ENCODE results near the gene ANKRD28. TPM values are rescaled to one million over a fixed set of nuclear protein-coding genes. Genes with fewer than 3 reads are reported as not detected.

ANKRD28 gene
- total RNA-seq, 4 donors from 2014 or later, result 26.8 to 55.9 (median 43.6) TPM

DNA sequence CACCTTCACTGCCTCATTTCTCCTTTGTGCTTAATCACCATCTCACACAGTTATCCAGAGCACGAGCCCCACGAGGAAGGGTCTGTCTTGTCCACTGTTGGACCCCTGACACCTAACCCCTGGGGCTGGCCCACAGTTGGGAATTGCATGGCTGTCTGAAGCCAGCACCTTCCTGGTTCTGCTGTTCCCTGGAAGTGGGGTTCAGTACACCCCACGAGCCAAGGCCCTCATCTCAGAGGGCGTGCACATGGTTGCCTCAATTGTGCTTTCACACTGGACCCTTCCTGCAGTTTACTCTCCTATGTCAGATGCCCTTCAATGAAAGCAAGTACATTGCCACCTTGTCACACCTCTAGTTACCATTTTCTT lies 165.6 kb downstream of the ANKRD28 start:
- no peaks in the 10 kb centered on the region for H3K9me3 ChIP-seq
- no peaks in the 10 kb centered on the region for H3K36me3 ChIP-seq
- no peak overlapping the region for H3K4me3 ChIP-seq
- H3K27ac ChIP-seq, result peak overlapping the region in 3 of 4 donors; percentile 58 to 87 (median 70)
- ATAC-seq, result no peak
- TF ChIP-seq POLR2A (IDR thresholded peaks at IDR 0.05), result no peak
- 100% methylated on average over 1 to 4 of the region's 4 CpGs for whole genome bisulfite sequencing, 2 donors (ENCODE audit: low coverage in 1 of 2)
- no peaks in the 10 kb centered on the region for H3K27me3 ChIP-seq
- peaks cover 17 to 75% (median 24%) of the 10 kb centered on the region in 3 donors for H3K4me1 ChIP-seq

DNA sequence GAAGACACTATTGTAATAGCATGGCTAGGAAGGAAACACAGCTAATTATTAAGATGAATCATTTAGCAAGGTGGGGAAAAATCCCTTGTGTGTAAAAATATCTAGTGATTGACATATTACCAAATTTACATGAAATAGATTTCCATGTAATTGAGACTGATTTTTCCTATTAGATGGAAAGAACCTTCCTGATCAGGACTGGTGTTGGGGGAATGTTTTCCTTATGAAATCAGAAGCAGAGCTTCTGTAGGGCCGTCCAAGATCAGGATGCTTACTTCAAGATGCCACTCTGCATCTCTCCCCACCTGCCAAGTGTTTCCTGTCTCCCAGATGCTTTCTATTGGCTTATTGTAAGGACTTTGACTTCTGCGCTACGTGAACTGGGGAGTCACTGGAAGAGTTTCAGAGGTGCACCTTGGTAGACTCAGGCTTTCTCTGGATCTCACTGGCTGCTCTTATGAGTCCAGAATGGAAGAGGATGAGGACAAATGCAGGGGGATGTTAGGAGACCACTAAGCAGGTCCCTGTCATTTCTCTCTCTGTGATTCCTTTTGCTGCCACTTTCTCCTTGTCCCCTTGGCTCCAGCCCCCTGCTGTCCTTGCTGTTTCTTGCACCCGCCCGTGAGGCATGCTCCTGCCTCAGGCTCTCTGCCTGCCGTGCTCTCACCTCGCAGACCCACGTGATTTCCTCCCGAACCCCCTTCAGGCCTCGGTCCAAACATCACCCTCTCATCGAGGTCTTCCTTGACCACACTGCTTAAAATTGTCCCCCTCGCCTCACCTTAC lies 166.2 kb downstream of the ANKRD28 start:
- H3K36me3 ChIP-seq, result no peaks in the 10 kb centered on the region
- TF ChIP-seq POLR2AphosphoS5 (IDR thresholded peaks at IDR 0.05) (no peak), EP300 (IDR thresholded peaks at IDR 0.05) (no peak), POLR2A (IDR thresholded peaks at IDR 0.05) (no peak)
- TF ChIP-seq, protein P1, sequence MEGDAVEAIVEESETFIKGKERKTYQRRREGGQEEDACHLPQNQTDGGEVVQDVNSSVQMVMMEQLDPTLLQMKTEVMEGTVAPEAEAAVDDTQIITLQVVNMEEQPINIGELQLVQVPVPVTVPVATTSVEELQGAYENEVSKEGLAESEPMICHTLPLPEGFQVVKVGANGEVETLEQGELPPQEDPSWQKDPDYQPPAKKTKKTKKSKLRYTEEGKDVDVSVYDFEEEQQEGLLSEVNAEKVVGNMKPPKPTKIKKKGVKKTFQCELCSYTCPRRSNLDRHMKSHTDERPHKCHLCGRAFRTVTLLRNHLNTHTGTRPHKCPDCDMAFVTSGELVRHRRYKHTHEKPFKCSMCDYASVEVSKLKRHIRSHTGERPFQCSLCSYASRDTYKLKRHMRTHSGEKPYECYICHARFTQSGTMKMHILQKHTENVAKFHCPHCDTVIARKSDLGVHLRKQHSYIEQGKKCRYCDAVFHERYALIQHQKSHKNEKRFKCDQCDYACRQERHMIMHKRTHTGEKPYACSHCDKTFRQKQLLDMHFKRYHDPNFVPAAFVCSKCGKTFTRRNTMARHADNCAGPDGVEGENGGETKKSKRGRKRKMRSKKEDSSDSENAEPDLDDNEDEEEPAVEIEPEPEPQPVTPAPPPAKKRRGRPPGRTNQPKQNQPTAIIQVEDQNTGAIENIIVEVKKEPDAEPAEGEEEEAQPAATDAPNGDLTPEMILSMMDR (IDR thresholded peaks at IDR 0.05), result no peak
- no peaks in the 10 kb centered on the region for H3K27me3 ChIP-seq
- peaks cover 17 to 69% (median 24%) of the 10 kb centered on the region in 3 donors for H3K4me1 ChIP-seq
- H3K27ac ChIP-seq, result peak overlapping the region in 3 of 4 donors; percentile 58 to 87 (median 70)
- WGBS, 2 donors (ENCODE audit: low coverage in 1 of 2), result 44 to 86% methylated on average over 3 to 12 of the region's 12 CpGs
- H3K4me3 ChIP-seq, result no peak overlapping the region
- H3K9me3 ChIP-seq, result no peaks in the 10 kb centered on the region
- ATAC-seq, result no peak

DNA sequence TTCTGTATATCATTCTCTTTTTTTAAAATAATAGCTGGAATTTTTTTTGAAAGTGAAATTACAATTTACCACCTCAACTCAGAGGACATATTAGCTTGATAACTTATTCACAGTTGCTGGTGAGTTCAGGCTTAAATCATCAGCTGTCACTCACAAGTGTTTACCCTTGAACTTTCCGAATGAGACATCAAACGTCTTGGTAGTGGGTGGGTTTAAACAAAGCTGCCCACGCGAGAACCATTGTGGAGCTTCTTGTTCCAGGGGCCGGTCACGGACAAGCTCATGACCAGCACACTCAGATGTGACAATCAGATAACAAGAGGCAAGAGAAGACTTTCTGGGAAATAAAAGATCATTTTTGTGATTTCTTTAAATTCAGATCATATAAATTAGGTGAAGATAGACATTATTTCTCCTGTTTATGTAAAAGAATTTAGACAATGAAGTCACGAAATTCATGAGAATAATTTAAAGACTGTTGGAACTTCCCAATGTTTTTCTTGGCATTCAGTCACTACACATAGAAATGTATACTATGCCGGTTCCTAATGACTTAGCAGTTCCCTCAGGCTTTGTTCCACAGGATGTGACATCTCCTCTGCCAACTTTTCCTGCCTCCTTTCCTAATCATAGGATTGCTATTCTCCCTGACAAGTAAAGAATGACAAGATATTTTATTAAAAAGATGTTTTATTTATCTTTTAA lies 167.0 kb downstream of the ANKRD28 start:
- peaks cover 15 to 61% (median 22%) of the 10 kb centered on the region in 3 donors for H3K4me1 ChIP-seq
- peak overlapping the region; percentile 34 to 36 for H3K4me3 ChIP-seq
- no peaks in the 10 kb centered on the region for H3K36me3 ChIP-seq
- H3K9me3 ChIP-seq, result no peaks in the 10 kb centered on the region
- TF ChIP-seq POLR2AphosphoS5 (IDR thresholded peaks at IDR 0.05) (no peak), EP300 (IDR thresholded peaks at IDR 0.05) (no peak), POLR2A (IDR thresholded peaks at IDR 0.05) (no peak)
- TF ChIP-seq, protein P1 (IDR thresholded peaks at IDR 0.05), result no peak
- H3K27ac ChIP-seq, result peak overlapping the region; percentile 11 to 87 (median 64)
- WGBS, 2 donors (ENCODE audit: low coverage in 1 of 2), result 12% methylated on average over 7 to 8 of the region's 8 CpGs
- no peaks in the 10 kb centered on the region for H3K27me3 ChIP-seq
- ATAC-seq, result no peak

DNA sequence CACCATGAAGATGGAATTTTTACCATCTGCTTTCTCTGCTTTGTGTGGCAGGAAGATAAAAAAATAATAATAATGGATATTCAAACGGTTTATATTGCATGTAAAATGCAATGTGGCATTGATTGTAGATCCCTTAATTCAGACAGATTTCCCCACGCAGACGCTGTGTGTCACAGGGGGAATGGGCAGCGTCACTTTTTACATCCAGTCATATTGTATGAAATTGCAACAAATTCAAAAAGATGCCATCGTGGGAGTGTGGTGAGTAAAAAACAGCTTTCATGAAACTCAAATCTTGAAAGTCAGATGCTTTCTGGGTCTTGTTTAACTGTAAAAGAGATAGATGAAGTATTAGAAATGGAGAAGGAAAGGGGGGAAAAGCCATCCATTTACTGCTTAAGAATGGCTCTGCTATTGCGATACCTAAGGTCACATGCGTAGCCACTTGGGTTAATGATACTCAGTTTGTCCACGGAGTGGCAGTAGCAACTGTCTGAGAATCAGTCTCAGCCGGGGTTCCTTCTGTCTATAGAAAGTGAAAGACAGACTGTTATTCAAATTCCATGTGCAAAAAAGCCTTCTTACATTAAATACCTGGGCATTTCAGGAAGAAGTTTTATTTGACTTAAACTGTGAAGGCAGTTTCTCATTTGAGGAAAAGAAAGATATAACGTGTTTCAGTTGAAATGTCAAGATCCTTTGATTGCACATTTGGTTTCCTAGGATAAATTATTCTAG lies 167.8 kb downstream of the ANKRD28 start:
- Histone ChIP-seq H3K4me3 (peak overlapping the region; percentile 34 to 36), H3K9me3 (no peaks in the 10 kb centered on the region), H3K27ac (peak overlapping the region; percentile 11 to 87 (median 64)), H3K4me1 (peaks cover 8 to 53% (median 18%) of the 10 kb centered on the region in 3 donors), H3K27me3 (no peaks in the 10 kb centered on the region), H3K36me3 (no peaks in the 10 kb centered on the region)
- TF ChIP-seq, protein P1 (IDR thresholded peaks at IDR 0.05), result peak; percentile 75 to 92 (median 84)
- TF ChIP-seq POLR2AphosphoS5 (IDR thresholded peaks at IDR 0.05), result no peak
- 27 to 36% methylated on average over 10 of the region's 10 CpGs for WGBS, 2 donors (ENCODE audit: low coverage in 1 of 2)
- ATAC-seq, result peak; percentile 81

DNA sequence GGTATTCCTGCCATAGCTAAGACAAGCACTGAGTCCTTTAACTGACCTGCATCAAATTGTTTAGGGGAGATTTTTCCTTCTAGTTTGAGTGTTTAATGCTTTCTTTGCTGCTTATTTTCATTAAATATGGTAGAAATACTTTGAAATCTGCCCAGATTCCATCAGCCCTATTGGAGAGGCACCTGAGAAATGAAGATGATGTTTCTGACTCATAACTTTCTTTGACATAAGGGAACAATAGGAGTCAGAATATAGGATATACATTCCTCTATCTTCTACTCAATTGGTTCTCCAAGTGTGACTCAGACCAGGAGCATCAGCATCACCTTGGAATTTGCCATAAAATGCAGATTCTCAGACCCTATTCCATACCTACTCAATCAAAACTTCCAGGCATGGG lies 168.8 kb downstream of the ANKRD28 start:
- H3K27me3 ChIP-seq, result no peaks in the 10 kb centered on the region
- no peak overlapping the region for H3K4me3 ChIP-seq
- TF ChIP-seq POLR2AphosphoS5 (IDR thresholded peaks at IDR 0.05), result no peak
- TF ChIP-seq, protein P1 (IDR thresholded peaks at IDR 0.05), result no peak
- no peak for TF ChIP-seq POLR2A (IDR thresholded peaks at IDR 0.05)
- TF ChIP-seq EP300 (IDR thresholded peaks at IDR 0.05), result no peak
- peaks cover 4 to 43% (median 7%) of the 10 kb centered on the region in 3 donors for H3K4me1 ChIP-seq
- no peaks in the 10 kb centered on the region for H3K36me3 ChIP-seq
- no peaks in the 10 kb centered on the region for H3K9me3 ChIP-seq
- ATAC-seq, result no peak
- H3K27ac ChIP-seq, result no peak overlapping the region
